GM12878 (cell line): Measurements from ENCODE around the gene PCBP1. TPM values are rescaled to one million over a fixed set of nuclear protein-coding genes. Genes with fewer than 3 reads are reported as not detected.

Source experiments
- ATAC-seq: fragments of 200-7000 bp; cut with Tn5 transposase; 3 replicates; pipeline ENCODE4 v1.9.1; 2020; ENCODE audit warnings: mild to moderate bottlenecking, moderate library complexity
- BruUV-seq: library from RNA; stranded (reverse); fragments of 400-500 nt; replicated peaks from 2 replicates; lab custom pipeline; 2021; lab: Mats Ljungman, UMichigan
- CTCF ChIA-PET: fragments of 300-600 bp; sonication (Branson Sonifier 250); formaldehyde crosslinking; extraction: SDS; loops from one replicate; lab custom pipeline; 2021; ENCODE audit warnings: inconsistent platforms; lab: Yijun Ruan, JAX
- POLR2A ChIA-PET: fragments of 350-600 bp; formaldehyde crosslinking; extraction: SDS; loops from one replicate; lab custom pipeline; 2021; ENCODE audit warnings: inconsistent platforms; lab: Charles Lee
- RAD21 ChIA-PET: fragments of 300-600 bp; sonication (Branson Sonifier 250); formaldehyde crosslinking; loops from one replicate; lab custom pipeline; 2023; ENCODE audit warnings: antibody characterized with exemption; ENCODE audit not compliant: unreplicated experiment; lab: Charles Lee
- SMC1A ChIA-PET: fragments of 300-600 bp; sonication (Branson Sonifier 250); formaldehyde crosslinking; loops from one replicate; lab custom pipeline; 2023; ENCODE audit not compliant: unreplicated experiment, uncharacterized antibody; lab: Charles Lee
- DNase-seq: peaks from one replicate; pipeline ENCODE4 v3.0.0-alpha.2; 2011; ENCODE audit warnings: low read depth, low spot score
- FAIRE-seq: peaks from 3 replicates; lab custom pipeline; 2011; peaks lifted over from hg19 to GRCh38; lab: Jason Lieb, UNC
- H2AFZ ChIP-seq: 2 replicates; pipeline ENCODE4 v1.6.0; 2011; ENCODE audit warnings: low read depth, low read length, control low read depth; ENCODE audit not compliant: control insufficient read depth
- H3K27ac ChIP-seq: 2 replicates; pipeline ENCODE4 v1.5.1; 2011; ENCODE audit warnings: control low read depth; ENCODE audit not compliant: control insufficient read depth, insufficient read depth
- H3K27me3 ChIP-seq, 2 experiments: replicated peaks in 1 of 2; 2 replicates each; pipeline versions ENCODE4 v1.6.0 to v1.6.1; 2011; ENCODE audit warnings: low read length in 1 of 2; ENCODE audit not compliant: control insufficient read depth in 2 of 2, insufficient read depth in 2 of 2
- H3K36me3 ChIP-seq, 2 experiments: 2 replicates each; pipeline ENCODE4 v1.5.1; 2011; ENCODE audit warnings: low read length in 1 of 2; ENCODE audit not compliant: control insufficient read depth in 2 of 2, insufficient read depth in 2 of 2
- H3K4me1 ChIP-seq: 2 replicates; pipeline ENCODE4 v1.6.1; 2011; ENCODE audit warnings: mild to moderate bottlenecking, low read length, moderate library complexity, mixed read lengths; ENCODE audit not compliant: control insufficient read depth, insufficient read depth
- H3K4me2 ChIP-seq: 2 replicates; pipeline ENCODE4 v1.6.0; 2011; ENCODE audit warnings: control low read depth; ENCODE audit not compliant: control insufficient read depth, insufficient read depth
- H3K4me3 ChIP-seq: fragments of 200-600 bp; sonication (generic); 2 replicates; pipeline ENCODE4 v1.5.1; 2016
- H3K79me2 ChIP-seq: 2 replicates; pipeline ENCODE4 v1.6.0; 2011; ENCODE audit warnings: low read length; ENCODE audit not compliant: control insufficient read depth, insufficient read depth
- H3K9ac ChIP-seq: 2 replicates; pipeline ENCODE4 v1.8.0; 2011; ENCODE audit warnings: low read length, control low read depth, mixed read lengths; ENCODE audit not compliant: control insufficient read depth, insufficient read depth
- H3K9me3 ChIP-seq: replicated peaks from 3 replicates; pipeline ENCODE4 v1.5.1; 2011; ENCODE audit warnings: mild to moderate bottlenecking, low read length; ENCODE audit not compliant: control insufficient read depth, insufficient read depth
- H4K20me1 ChIP-seq: 2 replicates; pipeline ENCODE4 v1.6.0; 2011; ENCODE audit not compliant: control insufficient read depth, insufficient read depth
- CHD1 ChIP-seq: IDR thresholded peaks from 2 replicates; pipeline ENCODE4 v1.6.1; 2012; ENCODE audit warnings: low read depth, low read length, improper control_type of control experiment
- E4F1 ChIP-seq: fragments of 450-650 bp; IDR thresholded peaks from 2 replicates; pipeline ENCODE4 v1.6.1; 2018; ENCODE audit warnings: borderline replicate concordance, mild to moderate bottlenecking; ENCODE audit not compliant: partially characterized antibody
- IKZF1 ChIP-seq: fragments of 450-650 bp; conservative IDR thresholded peaks from 2 replicates; pipeline ENCODE4 v1.6.1; 2017; ENCODE audit warnings: antibody characterized with exemption, mild to moderate bottlenecking
- IRF4 ChIP-seq: IDR thresholded peaks from 2 replicates; pipeline ENCODE4 v1.6.1; 2011; ENCODE audit warnings: low read depth, low read length
- MYC ChIP-seq: IDR thresholded peaks from 2 replicates; pipeline ENCODE4 v1.6.1; 2011; ENCODE audit warnings: mild to moderate bottlenecking, low read length, moderate library complexity, inconsistent platforms; ENCODE audit not compliant: insufficient read depth, insufficient replicate concordance, insufficient read length, severe bottlenecking
- NKRF ChIP-seq: fragments of 450-650 bp; conservative IDR thresholded peaks from 2 replicates; pipeline ENCODE4 v1.6.1; 2017; ENCODE audit warnings: mild to moderate bottlenecking, moderate library complexity
- SMARCA5 ChIP-seq: fragments of 450-650 bp; IDR thresholded peaks from 2 replicates; pipeline ENCODE4 v1.6.1; 2017; ENCODE audit warnings: mild to moderate bottlenecking
- ZBTB33 ChIP-seq: fragments of 450-650 bp; IDR thresholded peaks from 2 replicates; pipeline ENCODE4 v1.6.1; 2017; ENCODE audit warnings: mild to moderate bottlenecking
- ZBTB40 ChIP-seq: fragments of 450-650 bp; IDR thresholded peaks from 2 replicates; pipeline ENCODE4 v1.6.1; 2016; ENCODE audit warnings: mild to moderate bottlenecking, moderate library complexity, borderline replicate concordance
- ZNF217 ChIP-seq: fragments of 450-650 bp; IDR thresholded peaks from 2 replicates; pipeline ENCODE4 v1.6.1; 2017; ENCODE audit warnings: antibody characterized with exemption, mild to moderate bottlenecking
- WGBS: methylation state at CpG from one replicate; pipeline ENCODE4 v1.1.6; 2016; ENCODE audit warnings: low lambda C conversion rate; ENCODE audit not compliant: insufficient replicate concordance, insufficient coverage; ENCODE audit errors: missing lambda C conversion rate; 5-methylcytosine and 5-hydroxymethylcytosine counted together
- in situ Hi-C: fragments of 300-500 bp; cut with MboI; formaldehyde crosslinking; loops from 9 replicates; pipeline ENCODE4 v1.14.3; 2018; ENCODE audit warnings: mixed read lengths
- intact Hi-C: fragments of 100-400 bp; cut with micrococcal nuclease; formaldehyde crosslinking; loops from one replicate; pipeline ENCODE4 v1.14.2; 2022; ENCODE audit not compliant: unreplicated experiment
- polyA plus RNA-seq, 11 experiments: library from polyadenylated mRNA; depleted of rRNA in 4 of 11; unstranded in 6 of 11; stranded (reverse) in 5 of 11; fragments of >200 nt; fragmentation: Nextera tagmentation in 4 of 11; fragmentation: Illumina TruSeq in 1 of 11; extraction: Ambion mirVana in 4 of 11; extraction: Trizol in 1 of 11; gene quantifications; 1 replicate in 1 of 11; 2 replicates in 10 of 11; pipeline versions ENCODE4 v1.2.1 to v1.2.3, GENCODE V29; 2011 to 2016; ENCODE audit warnings: inconsistent platforms in 2 of 11, missing spikeins in 2 of 11, low read depth in 1 of 11
- total RNA-seq, 4 experiments: library from RNA; depleted of rRNA in 3 of 4; stranded (reverse); fragments of >200 nt in 3 of 4; fragmentation: Illumina TruSeq in 1 of 4; extraction: Trizol in 1 of 4; gene quantifications; 2 replicates each; pipeline versions ENCODE4 v1.2.1 to v1.2.3, GENCODE V29; 2013 to 2021

The PCBP1 gene
- total and polyA plus RNA-seq, 10 of the 15 experiments (the other 5 are each of a cell fraction or from before 2014, with no cell fraction given) = 24.4 to 494 (median 130) TPM

- ChIA-PET CTCF (interaction anchor here (0.6 to 5.8 kb wide), 12 partner anchors 10 to 210 kb away, joined by 3 to 54 read pairs (median 6); no protein-coding TSS in a partner anchor), POLR2A (interaction anchor here (0.6 to 13.9 kb wide), 8 partner anchors 9 to 37 kb away, joined by 3 to 280 read pairs (median 6); partner anchors contain the start of gene PCBP1), SMC1A (interaction anchor here (0.6 to 14.6 kb wide), 15 partner anchors 15 to 210 kb away, joined by 3 to 311 read pairs (median 11); partner anchors contain the start of genes C2orf42, MXD1 and PCBP1), RAD21 (interaction anchor here (1.0 to 14.2 kb wide), 16 partner anchors 7 to 209 kb away, joined by 3 to 234 read pairs (median 27); partner anchors contain the start of genes MXD1 and PCBP1)
- Histone ChIP-seq H3K4me1 (peaks cover 79% of the 10 kb centered on the region), H3K27ac (peak overlapping the region; percentile 95), H3K9me3 (no peaks in the 10 kb centered on the region), H3K27me3 (no peaks in the 10 kb centered on the region), H3K4me3 (peak overlapping the region; percentile 42; the same call in 1 of the 2 replicates), H3K36me3 (no peaks in the 10 kb centered on the region), H3K4me2 (peak overlapping the region; percentile 79), H3K79me2 (peaks cover 3% of the 10 kb centered on the region; the same call in 1 of the 2 replicates), H3K9ac (peak overlapping the region; percentile 85), H2AFZ (no peak overlapping the region), H4K20me1 (no peaks in the 10 kb centered on the region)
- ATAC-seq = no peak
- no peak for FAIRE-seq
- BruUV-seq = no TSS peak
- intact Hi-C loops = no loop called here
- WGBS = 86% methylated on average over 20 of the region's 20 CpGs
- DNase-seq = no peak
- in situ Hi-C loops = loop anchor here (25.0 kb wide), 1 partner anchor 1736 kb away; no protein-coding TSS in a partner anchor
- TF ChIP-seq CHD1 (no peak), ZBTB40 (no peak), MYC (no peak), IKZF1 (0 out of 2 replicates have a peak, but pooled peaks have one; percentile 5), SMARCA5 (no peak), NKRF (0 out of 2 replicates have a peak, but pooled peaks have one; percentile 16), ZNF217 (peak; percentile 47), IRF4 (no peak), ZBTB33 (no peak), E4F1 (no peak)
Measured at GRCh38 chr2:70123051-70123828, 36.0 kb downstream of the PCBP1 start.
